ENCODE measurements around the gene RPP21.

The RPP21 gene

DNA sequence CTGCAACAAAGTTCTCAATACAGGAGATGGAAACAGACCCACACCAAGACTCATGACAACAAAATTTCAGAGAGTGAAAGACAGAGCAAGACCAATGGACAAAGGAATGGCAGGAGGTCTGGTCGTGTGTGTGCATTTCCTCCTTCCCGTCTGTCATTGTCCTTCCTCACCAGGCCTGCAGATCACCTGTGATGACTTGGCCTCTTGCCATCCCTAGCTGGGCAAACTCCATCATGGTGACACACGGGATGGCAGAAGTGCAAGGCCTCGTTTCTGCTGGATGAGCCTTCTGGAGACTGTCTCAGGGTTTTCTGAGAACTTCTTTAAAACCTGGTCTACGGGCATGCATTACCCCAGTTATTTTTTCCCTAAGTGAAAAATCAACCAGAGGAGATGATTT is 49.2 kb downstream of the RPP21 start:
- H3K4me2 ChIP-seq (ENCODE audit: low read length), result no peak overlapping the region
- no peaks in the 10 kb centered on the region for H3K36me3 ChIP-seq (replicated peaks; ENCODE audit: low read depth, low read length)
- H2AFZ ChIP-seq (ENCODE audit: low read depth, low read length), result no peak overlapping the region
- no peaks in the 10 kb centered on the region for H3K79me2 ChIP-seq (ENCODE audit: low read length)
- TF ChIP-seq EZH2phosphoT487 (IDR thresholded peaks at IDR 0.05; ENCODE audit: low read depth) (no peak), CTCF (IDR thresholded peaks at IDR 0.05; ENCODE audit: low read depth, low read length) (no peak)
- no peak overlapping the region for H3K4me3 ChIP-seq (ENCODE audit: low read length)
- no peaks in the 10 kb centered on the region for H4K20me1 ChIP-seq (ENCODE audit: insufficient read depth, low read length)
- peaks cover 2% of the 10 kb centered on the region; the same call in 1 of the 2 replicates for H3K4me1 ChIP-seq (ENCODE audit: low read length)
- peaks cover 14% of the 10 kb centered on the region; the same call in 1 of the 2 replicates for H3K27me3 ChIP-seq (ENCODE audit: low read depth, low read length)
- H3K9ac ChIP-seq (ENCODE audit: low read length), result no peak overlapping the region
- no peak overlapping the region for H3K27ac ChIP-seq (ENCODE audit: low read length)
- no peaks in the 10 kb centered on the region for H3K9me3 ChIP-seq (ENCODE audit: insufficient read depth, low read length)

Measured in OCI-LY3 (cell line).